ENCODE measurements around the gene TOE1. TPM values are rescaled to one million over a fixed set of nuclear protein-coding genes. Genes with fewer than 3 reads are reported as not detected.
"Not testable (repeated sequence)": the region's sequence is repeated elsewhere in the genome, so short reads cannot be mapped to it uniquely, and the experiment has no call there.

The TOE1 gene
- total RNA-seq, 8 experiments from 2014 or later = 8.1 to 22.4 (median 12.2) TPM

DNA sequence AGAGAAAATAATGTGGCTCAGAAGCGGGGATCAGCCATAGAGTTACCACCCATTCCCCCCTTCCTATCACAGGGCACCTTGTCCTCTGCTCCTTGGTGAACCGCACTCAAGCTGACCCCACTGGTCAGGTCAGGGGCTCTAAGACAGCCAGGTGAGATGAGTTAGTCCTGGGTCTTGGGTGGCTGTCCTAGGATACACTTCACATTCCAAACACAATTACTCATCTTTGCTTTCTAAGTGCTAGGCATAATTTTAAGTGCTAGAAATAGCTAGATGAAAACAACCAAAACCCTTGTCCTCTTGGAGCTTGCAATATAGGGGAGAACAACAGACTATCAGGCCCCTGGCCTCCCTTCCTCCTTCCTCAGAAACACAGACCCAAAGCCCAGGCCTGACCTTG lies 8.1 kb downstream of the TOE1 start:
- in situ Hi-C loops (cut with MboI; ENCODE audit: low pct_unique_long_range_greater_than_20kb in 2 of 9, low sequenced_read_pairs in 9 of 9, unreplicated experiment in 9 of 9) = loop anchor here in 1 of 9 experiments (5.0 kb wide), 1 partner anchor 144 kb away; the partner anchor contains the start of gene TESK2
- peak in 1 of 8 experiments; percentile 9 for ATAC-seq (replicated peaks in 6 of 8)

DNA sequence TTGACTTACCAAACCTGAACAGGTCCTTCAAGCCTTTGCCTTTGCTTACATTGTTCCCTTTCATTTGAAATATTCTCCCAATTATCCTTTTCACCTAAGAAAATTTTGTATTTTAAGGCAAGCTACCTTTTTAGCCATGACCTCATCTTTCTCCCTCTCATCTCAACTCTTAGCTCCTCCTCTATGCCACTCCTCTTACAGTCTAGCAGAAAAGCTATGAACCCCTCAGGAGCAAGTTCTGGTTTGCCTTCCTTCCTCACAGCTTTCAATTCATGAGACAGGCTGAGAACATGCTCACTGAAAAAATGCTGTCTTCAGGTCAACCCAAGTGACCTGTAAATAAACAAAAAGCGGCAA lies 8.6 kb downstream of the TOE1 start:
- no peak overlapping the region for H3K4me3 ChIP-seq
- in situ Hi-C loops (cut with MboI; ENCODE audit: low pct_unique_long_range_greater_than_20kb in 2 of 9, low sequenced_read_pairs in 9 of 9, unreplicated experiment in 9 of 9) = loop anchor here in 1 of 9 experiments (5.0 kb wide), 1 partner anchor 144 kb away; the partner anchor contains the start of gene TESK2

More for the DNA sequence above, 8.1 kb downstream of the TOE1 start:
- no peak overlapping the region for H3K27ac ChIP-seq
- 90 to 100% (median 100%) methylated on average over 1 to 2 of the region's 2 CpGs; no CpG with 5 or more reads in 4 of the 10 experiments for WGBS, 10 experiments
- H3K4me3 ChIP-seq = no peak overlapping the region
- H3K4me1 ChIP-seq (replicated peaks in 1 of 2) = no peaks in the 10 kb centered on the region

DNA sequence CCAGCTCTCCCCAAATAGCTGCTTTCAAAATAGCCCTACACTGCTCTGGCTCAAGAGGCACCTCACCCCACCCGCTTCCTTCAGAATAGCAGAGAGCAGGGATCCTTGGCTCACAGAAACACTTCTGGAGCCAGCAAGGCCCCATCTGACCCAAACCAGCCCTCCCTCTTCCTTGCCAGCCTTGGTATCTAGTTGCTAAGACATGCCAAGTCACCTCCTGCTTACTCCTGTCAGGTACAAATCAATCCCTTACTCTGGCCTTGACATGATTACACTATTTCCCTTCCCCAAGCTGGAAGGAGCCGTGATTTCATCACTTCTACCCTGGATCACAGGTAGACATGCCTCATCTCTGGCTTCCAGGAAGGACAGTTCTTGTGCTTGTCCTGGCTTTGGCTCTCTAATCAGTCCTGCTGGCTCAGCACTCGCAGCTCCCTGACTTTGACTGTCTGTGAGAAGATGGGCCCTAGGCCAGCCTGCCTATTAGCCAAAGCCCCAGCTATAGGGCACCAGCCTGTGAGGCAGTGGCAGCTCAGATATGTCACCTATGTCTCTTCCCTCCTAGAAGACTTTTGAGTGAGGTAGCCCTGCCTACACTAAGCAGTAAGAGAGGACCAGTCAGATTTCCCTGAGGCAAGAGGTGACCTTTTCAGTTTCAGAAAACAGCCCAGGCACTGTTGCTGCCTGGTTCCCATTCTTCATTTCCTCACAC lies 9.2 kb downstream of the TOE1 start:
- 60 to 100% (median 88%) methylated on average over 1 to 3 of the region's 3 CpGs; no CpG with 5 or more reads in 3 of the 10 experiments for WGBS, 10 experiments
- Histone ChIP-seq H3K27ac (no peak overlapping the region), H3K4me3 (no peak overlapping the region), H3K4me1 (replicated peaks in 1 of 2) (no peaks in the 10 kb centered on the region)
- peak in 3 of 8 experiments; percentile 7 to 59 (median 36) for ATAC-seq (replicated peaks in 6 of 8)
- in situ Hi-C loops (cut with MboI; ENCODE audit: low pct_unique_long_range_greater_than_20kb in 2 of 9, low sequenced_read_pairs in 9 of 9, unreplicated experiment in 9 of 9) = loop anchor here in 1 of 9 experiments (5.0 kb wide), 1 partner anchor 143 kb away; the partner anchor contains the start of gene TESK2

More for the DNA sequence above, 8.6 kb downstream of the TOE1 start:
- H3K27ac ChIP-seq = no peak overlapping the region
- ATAC-seq (replicated peaks in 6 of 8) = peak in 2 of 8 experiments; percentile 27 to 30
- WGBS, 10 experiments = 50 to 100% (median 89%) methylated on average over 1 of the region's 1 CpG; no CpG with 5 or more reads in 5 of the 10 experiments
- H3K4me1 ChIP-seq (replicated peaks in 1 of 2) = no peaks in the 10 kb centered on the region

DNA sequence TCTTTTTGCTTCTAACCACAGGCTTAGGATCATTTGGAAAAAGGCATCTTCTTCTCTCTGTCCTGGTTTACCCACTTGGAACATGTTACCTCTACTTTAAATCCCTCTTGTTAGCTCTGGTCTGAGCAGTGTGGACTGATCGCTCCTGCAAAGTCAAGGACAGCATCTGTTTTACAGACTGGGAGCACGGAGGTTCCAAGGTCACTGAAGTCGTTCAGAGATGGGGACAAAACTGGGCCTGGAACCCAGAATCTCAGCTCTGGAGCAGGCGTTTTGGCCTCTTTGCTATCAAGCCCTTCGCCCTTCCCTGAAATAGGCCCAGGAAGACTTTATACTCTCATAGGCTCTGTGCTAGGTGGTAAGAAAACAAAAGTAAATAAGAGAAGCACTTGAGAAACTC lies 11.5 kb downstream of the TOE1 start:
- no peak for ATAC-seq (replicated peaks in 6 of 8)
- in situ Hi-C loops (cut with MboI; ENCODE audit: low pct_unique_long_range_greater_than_20kb in 2 of 9, low sequenced_read_pairs in 9 of 9, unreplicated experiment in 9 of 9) = loop anchor here in 3 of 9 experiments (10.0 to 25.0 kb wide), 2 partner anchors 143 to 211 kb away; partner anchors contain the start of genes TESK2 (in 2 of the 3) and AKR1A1 (in 1 of the 3)
- Histone ChIP-seq H3K4me3 (no peak overlapping the region), H3K4me1 (replicated peaks in 1 of 2) (no peaks in the 10 kb centered on the region), H3K27ac (no peak overlapping the region)
- WGBS, 10 experiments = 30 to 84% (median 63%) methylated on average over 2 to 5 of the region's 5 CpGs; no CpG with 5 or more reads in 5 of the 10 experiments

DNA sequence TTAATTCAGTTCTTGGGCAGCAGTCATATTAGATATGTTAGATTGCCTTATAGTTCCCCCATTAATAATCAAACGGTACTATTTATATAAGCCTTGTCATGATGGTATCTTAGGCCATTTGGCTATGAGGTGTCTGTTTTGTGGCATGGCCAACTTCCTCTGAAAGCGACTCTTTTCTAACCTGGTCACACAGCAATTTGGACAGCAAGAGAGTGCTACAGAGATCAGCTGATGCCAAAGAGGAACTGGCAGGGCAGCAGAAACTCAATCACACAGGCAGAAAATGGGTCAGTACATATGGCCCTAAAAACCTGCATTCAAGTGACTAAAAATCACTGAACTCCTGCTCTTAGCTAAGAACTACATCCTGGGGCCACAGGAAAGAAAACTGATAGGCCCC lies 13.7 kb downstream of the TOE1 start:
- Histone ChIP-seq H3K27ac (no peak overlapping the region), H3K4me3 (no peak overlapping the region), H3K4me1 (replicated peaks in 1 of 2) (no peaks in the 10 kb centered on the region)
- ATAC-seq (replicated peaks in 6 of 8) = no peak
- in situ Hi-C loops (cut with MboI; ENCODE audit: low pct_unique_long_range_greater_than_20kb in 2 of 9, low sequenced_read_pairs in 9 of 9, unreplicated experiment in 9 of 9) = loop anchor here in 3 of 9 experiments (10.0 to 25.0 kb wide), 2 partner anchors 141 to 209 kb away; partner anchors contain the start of genes TESK2 (in 2 of the 3) and AKR1A1 (in 1 of the 3)
- 83 to 100% (median 91%) methylated on average over 1 to 2 of the region's 2 CpGs; no CpG with 5 or more reads in 3 of the 10 experiments for WGBS, 10 experiments

DNA sequence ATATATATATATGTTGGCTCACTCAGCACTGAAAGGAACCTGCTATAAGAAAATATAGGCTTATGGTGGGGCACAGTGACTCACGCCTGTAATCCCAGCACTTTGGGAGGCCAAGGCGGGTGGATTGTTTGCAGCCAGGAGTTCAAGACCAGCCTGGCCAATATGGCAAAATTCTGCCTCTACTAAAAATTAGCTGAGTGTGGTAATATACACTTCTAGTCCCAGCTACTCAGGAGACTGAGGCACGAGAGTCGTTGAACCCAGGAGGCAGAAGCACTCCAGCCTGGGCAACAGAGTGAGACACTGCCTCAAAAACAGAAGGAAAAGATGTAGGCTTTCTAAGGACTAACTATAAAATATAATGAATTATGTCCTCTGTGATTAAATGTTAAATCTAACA lies 14.9 kb downstream of the TOE1 start:
- no peak for ATAC-seq (replicated peaks in 6 of 8)
- H3K4me3 ChIP-seq = no peak overlapping the region
- 82 to 100% (median 93%) methylated on average over 1 to 4 of the region's 4 CpGs; no CpG with 5 or more reads in 3 of the 10 experiments for WGBS, 10 experiments
- in situ Hi-C loops (cut with MboI; ENCODE audit: low pct_unique_long_range_greater_than_20kb in 2 of 9, low sequenced_read_pairs in 9 of 9, unreplicated experiment in 9 of 9) = loop anchor here in 3 of 9 experiments (10.0 to 25.0 kb wide), 2 partner anchors 140 to 207 kb away; partner anchors contain the start of genes TESK2 (in 2 of the 3) and AKR1A1 (in 1 of the 3)
- no peaks in the 10 kb centered on the region for H3K4me1 ChIP-seq (replicated peaks in 1 of 2)
- no peak overlapping the region for H3K27ac ChIP-seq

DNA sequence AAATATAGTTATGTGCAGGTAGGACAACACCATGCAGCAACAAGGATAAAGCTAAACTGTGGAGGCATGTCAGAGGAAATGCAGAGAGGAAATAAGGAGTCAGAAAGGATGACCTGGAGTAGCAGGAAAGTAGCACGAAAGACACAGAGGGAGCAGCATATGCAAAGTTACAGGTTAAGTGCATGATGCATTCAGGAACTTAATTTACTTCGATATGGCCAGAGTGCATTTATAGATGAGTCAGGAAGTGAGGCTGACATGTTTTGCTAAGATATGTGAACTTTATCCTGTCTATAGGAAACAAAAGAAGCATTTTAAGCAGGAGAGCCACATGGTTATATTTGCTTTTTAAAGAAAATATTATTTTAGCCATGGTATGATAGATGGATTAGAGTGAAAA lies 15.7 kb downstream of the TOE1 start:
- Histone ChIP-seq H3K4me1 (replicated peaks in 1 of 2) (peaks cover 5 to 8% of the 10 kb centered on the region in 2 donors), H3K4me3 (no peak overlapping the region), H3K27ac (no peak overlapping the region)
- in situ Hi-C loops (cut with MboI; ENCODE audit: low pct_unique_long_range_greater_than_20kb in 2 of 9, low sequenced_read_pairs in 9 of 9, unreplicated experiment in 9 of 9) = loop anchor here in 3 of 9 experiments (10.0 to 25.0 kb wide), 2 partner anchors 139 to 207 kb away; partner anchors contain the start of genes TESK2 (in 2 of the 3) and AKR1A1 (in 1 of the 3)
- WGBS, 10 experiments = 29 to 89% (median 64%) methylated on average over 1 to 2 of the region's 2 CpGs
- ATAC-seq (replicated peaks in 6 of 8) = no peak

DNA sequence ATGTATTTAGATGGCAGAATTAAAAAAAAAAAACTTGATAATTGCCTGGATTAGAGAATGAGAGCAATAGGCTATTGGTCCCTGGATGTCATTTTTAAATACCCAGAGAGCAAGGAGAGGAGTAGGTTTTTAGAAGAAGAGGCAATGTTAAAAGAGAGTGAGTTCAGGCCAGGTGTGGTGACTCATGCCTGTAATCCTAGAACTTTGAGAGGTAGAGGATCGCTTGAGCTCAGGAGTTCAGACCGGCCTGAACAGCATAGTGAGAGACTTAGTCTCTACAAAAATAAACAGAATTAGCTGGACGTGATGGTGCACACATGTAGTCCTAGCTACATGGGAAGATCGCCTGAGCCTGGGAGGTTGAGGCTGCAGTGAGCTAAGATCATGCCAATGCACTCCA lies 16.2 kb downstream of the TOE1 start:
- H3K27ac ChIP-seq = no peak overlapping the region
- no peak overlapping the region for H3K4me3 ChIP-seq
- no peak for ATAC-seq (replicated peaks in 6 of 8)
- H3K4me1 ChIP-seq (replicated peaks in 1 of 2) = peaks cover 10 to 13% of the 10 kb centered on the region in 2 donors
- 35 to 100% (median 83%) methylated on average over 2 to 4 of the region's 4 CpGs for WGBS, 10 experiments
- in situ Hi-C loops (cut with MboI; ENCODE audit: low pct_unique_long_range_greater_than_20kb in 2 of 9, low sequenced_read_pairs in 9 of 9, unreplicated experiment in 9 of 9) = loop anchor here in 3 of 9 experiments (10.0 to 25.0 kb wide), 2 partner anchors 139 to 206 kb away; partner anchors contain the start of genes TESK2 (in 2 of the 3) and AKR1A1 (in 1 of the 3)

DNA sequence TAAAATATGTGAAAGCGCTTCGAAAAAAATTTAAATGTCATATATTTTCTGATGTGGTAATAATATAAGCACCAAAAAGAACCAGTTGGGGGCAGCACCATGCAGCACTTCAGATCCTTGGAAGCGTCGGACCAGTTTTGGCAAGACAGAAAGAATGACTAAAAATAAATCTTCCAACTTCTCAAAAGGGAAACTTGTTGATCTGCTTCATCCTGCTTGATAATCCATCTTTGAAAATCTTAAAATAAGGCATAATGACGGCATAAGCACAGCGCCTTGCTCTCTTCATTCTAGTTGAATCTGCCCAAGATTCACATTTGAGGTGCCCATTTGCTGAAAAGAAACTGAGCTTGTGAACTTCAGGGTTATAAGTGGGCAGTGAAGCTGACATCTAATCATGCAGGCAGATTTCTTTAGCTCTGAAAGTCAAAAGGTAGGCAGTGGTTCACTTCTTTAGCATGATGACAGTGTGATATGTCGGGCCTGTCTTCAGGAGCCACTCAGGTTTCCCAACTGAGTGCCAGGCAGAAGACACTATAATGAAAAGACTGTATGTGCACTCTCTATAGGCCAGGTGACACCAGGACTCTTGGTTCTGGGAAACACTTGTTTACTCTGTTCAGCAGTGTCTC lies 20.0 kb downstream of the TOE1 start:
- WGBS, 10 experiments = 4 to 83% (median 41%) methylated on average over 2 to 7 of the region's 7 CpGs; no CpG with 5 or more reads in 1 of the 10 experiments
- no peak overlapping the region for H3K27ac ChIP-seq
- H3K4me3 ChIP-seq = no peak overlapping the region
- ATAC-seq (replicated peaks in 6 of 8) = peak in 6 of 8 experiments; percentile 13 to 39 (median 31)
- in situ Hi-C loops (cut with MboI; ENCODE audit: low pct_unique_long_range_greater_than_20kb in 2 of 9, low sequenced_read_pairs in 9 of 9, unreplicated experiment in 9 of 9) = loop anchor here in 3 of 9 experiments (10.0 to 25.0 kb wide), 2 partner anchors 135 to 202 kb away; partner anchors contain the start of genes TESK2 (in 2 of the 3) and AKR1A1 (in 1 of the 3)
- H3K4me1 ChIP-seq (replicated peaks in 1 of 2) = peaks cover 11 to 13% of the 10 kb centered on the region in 2 donors

DNA sequence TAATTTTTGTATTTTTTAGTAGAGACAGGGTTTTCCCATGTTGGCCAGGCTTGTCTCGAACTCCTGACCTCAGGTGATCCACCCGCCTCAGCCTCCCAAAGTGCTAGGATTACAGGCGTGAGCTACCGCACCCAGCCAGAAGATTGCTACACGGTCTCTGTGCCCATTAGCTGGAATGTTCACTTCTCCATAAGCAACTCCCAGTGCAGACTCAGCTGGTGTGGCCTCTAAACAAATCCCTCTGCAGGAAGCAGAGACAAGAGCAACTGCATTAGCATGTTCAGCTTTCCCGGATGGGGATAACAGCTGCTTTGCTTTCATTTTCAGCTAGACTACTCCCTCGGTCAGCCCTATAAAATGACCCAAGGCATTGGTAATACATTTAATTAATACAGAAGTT lies 21.0 kb downstream of the TOE1 start:
- not testable (repeated sequence) for H3K27ac ChIP-seq, H3K4me3 ChIP-seq
- WGBS, 10 experiments = 0 to 51% (median 30%) methylated on average over 2 to 7 of the region's 7 CpGs; no CpG with 5 or more reads in 3 of the 10 experiments
- in situ Hi-C loops (cut with MboI; ENCODE audit: low pct_unique_long_range_greater_than_20kb in 2 of 9, low sequenced_read_pairs in 9 of 9, unreplicated experiment in 9 of 9) = loop anchor here in 1 of 9 experiments (25.0 kb wide), 1 partner anchor 201 kb away; the partner anchor contains the start of gene AKR1A1
- peak; percentile 59 to 99 (median 85) for ATAC-seq (replicated peaks in 6 of 8)
- peaks cover 11 to 13% of the 10 kb centered on the region in 2 donors for H3K4me1 ChIP-seq (replicated peaks in 1 of 2)

DNA sequence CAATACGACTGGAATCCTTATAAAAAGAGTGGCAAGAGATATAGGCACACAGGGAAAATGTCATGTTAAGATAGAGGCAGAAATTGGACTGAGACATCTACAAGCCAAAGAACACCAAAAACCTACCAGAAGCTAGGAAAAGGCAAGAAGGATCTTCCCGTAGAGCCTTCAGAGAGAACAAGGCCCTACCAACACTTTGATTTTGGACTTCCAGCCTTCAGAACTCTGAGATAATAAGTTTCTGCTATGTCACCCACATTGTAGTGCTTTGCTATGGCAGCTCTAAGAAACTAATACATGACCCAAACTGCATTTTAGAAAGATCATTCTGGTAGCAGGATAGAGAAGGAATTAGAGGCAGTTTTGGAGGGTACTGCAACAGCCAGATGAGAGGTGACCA lies 24.3 kb downstream of the TOE1 start:
- in situ Hi-C loops (cut with MboI; ENCODE audit: low pct_unique_long_range_greater_than_20kb in 2 of 9, low sequenced_read_pairs in 9 of 9, unreplicated experiment in 9 of 9) = loop anchor here in 1 of 9 experiments (25.0 kb wide), 1 partner anchor 198 kb away; the partner anchor contains the start of gene AKR1A1
- ATAC-seq (replicated peaks in 6 of 8) = no peak
- H3K4me3 ChIP-seq = no peak overlapping the region
- WGBS, 10 experiments = 75 to 100% (median 94%) methylated on average over 1 to 2 of the region's 2 CpGs; no CpG with 5 or more reads in 2 of the 10 experiments
- no peak overlapping the region for H3K27ac ChIP-seq
- H3K4me1 ChIP-seq (replicated peaks in 1 of 2) = peaks cover 11 to 13% of the 10 kb centered on the region in 2 donors

DNA sequence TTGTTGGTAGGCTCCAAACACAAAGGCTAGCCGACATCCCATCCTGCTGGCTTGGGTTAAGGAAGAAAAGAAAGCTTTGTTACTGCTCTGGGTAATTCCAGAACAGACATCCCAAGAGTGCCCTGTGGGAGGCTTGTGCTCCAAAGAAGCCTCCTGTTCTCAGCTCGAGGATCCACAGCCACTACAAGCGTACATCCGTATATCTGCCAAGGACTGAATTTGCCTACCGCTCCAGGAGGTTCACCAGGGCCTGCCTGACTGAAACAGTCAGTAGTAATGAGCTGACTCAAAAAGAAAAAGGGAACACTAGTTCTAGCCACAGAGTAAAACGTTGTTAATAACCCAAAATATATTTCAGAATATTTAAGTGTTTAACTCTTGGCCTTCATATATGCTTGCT lies 25.1 kb downstream of the TOE1 start:
- ATAC-seq (replicated peaks in 6 of 8) = no peak
- no peak overlapping the region for H3K4me3 ChIP-seq
- no peak overlapping the region for H3K27ac ChIP-seq
- WGBS, 10 experiments = 50 to 100% (median 74%) methylated on average over 1 to 6 of the region's 6 CpGs; no CpG with 5 or more reads in 1 of the 10 experiments
- peaks cover 11% of the 10 kb centered on the region in 2 donors for H3K4me1 ChIP-seq (replicated peaks in 1 of 2)
- in situ Hi-C loops (cut with MboI; ENCODE audit: low pct_unique_long_range_greater_than_20kb in 2 of 9, low sequenced_read_pairs in 9 of 9, unreplicated experiment in 9 of 9) = loop anchor here in 1 of 9 experiments (25.0 kb wide), 1 partner anchor 197 kb away; the partner anchor contains the start of gene AKR1A1

Data from motor neuron (in vitro differentiated cells).